Retinal pigment epithelial cell (primary cell): ENCODE results near the gene MAPK8IP1.
"Not testable (repeated sequence)": the region's sequence is repeated elsewhere in the genome, so short reads cannot be mapped to it uniquely, and the experiment has no call there.

Experiments used
- DNase-seq: peaks from one replicate; pipeline ENCODE4 v3.0.0-alpha.2; 2010; ENCODE audit warnings: low read depth
- H3K4me3 ChIP-seq: 2 replicates; pipeline ENCODE4 v1.5.1; 2011; ENCODE audit warnings: mild to moderate bottlenecking, low read length, control low read depth, moderate library complexity
- TF ChIP-seq, protein P1 (sequence below): conservative IDR thresholded peaks from 2 replicates; pipeline ENCODE4 v1.5.1; 2011; ENCODE audit warnings: low read depth, low read length, control low read depth, inconsistent platforms

MAPK8IP1 gene

DNA sequence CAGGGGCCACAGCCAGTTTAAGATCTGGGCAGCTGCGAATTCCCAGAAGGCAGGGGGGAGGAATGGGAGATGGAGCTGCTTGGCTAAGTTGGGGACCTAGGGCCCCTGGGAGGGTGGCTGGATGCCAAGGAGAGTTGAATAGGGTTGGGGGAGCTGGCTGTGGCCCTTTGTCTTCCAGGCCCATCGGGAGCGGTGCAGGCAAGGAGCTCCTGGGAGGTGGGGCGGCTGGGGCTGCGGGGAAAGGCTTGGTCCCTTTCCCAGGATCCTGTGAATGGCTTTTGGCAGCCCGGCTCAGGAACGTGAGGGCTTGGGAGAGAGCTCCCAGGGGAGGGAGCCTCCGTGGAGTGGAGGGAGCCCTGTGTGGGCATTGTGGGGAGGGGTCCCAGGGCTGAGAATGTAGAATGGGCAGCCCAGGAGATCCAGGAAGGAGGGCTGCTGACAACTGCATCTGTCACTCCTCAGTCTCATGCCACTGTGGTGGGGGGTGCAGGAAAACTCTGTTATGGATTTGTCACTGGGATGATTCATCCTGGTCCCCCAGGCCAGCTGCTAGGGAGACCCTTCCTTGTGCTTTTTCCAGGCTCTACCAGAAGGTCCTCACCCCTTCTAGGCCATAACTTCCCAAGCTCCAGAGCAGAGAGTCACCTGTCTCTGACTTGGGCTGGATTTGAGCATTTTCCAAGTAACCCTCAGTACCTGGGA lies 15.6 kb downstream of the MAPK8IP1 start:
- peak overlapping the region; percentile 53 for H3K4me3 ChIP-seq

DNA sequence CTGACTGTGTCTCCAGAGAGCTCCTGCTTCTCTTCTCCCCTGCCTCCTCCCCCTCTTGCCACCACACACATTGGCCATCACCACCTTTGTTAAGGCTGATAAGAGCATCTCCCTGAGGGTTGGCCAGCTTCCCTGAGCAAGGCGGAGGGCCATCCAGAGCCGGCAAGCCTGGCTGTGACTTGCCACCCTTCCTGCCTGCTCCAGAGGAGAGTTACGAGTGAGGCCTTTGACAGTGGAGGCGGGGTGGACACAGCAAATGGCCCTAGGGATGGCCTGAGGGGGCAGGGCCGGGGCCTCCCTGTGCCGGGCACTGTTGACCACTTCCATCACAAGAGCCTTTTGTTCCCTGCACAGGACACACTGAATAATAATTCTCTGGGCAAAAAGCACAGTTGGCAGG lies 16.2 kb downstream of the MAPK8IP1 start:
- H3K4me3 ChIP-seq, result no peak overlapping the region
- no peak for DNase-seq
- TF ChIP-seq, protein P1, sequence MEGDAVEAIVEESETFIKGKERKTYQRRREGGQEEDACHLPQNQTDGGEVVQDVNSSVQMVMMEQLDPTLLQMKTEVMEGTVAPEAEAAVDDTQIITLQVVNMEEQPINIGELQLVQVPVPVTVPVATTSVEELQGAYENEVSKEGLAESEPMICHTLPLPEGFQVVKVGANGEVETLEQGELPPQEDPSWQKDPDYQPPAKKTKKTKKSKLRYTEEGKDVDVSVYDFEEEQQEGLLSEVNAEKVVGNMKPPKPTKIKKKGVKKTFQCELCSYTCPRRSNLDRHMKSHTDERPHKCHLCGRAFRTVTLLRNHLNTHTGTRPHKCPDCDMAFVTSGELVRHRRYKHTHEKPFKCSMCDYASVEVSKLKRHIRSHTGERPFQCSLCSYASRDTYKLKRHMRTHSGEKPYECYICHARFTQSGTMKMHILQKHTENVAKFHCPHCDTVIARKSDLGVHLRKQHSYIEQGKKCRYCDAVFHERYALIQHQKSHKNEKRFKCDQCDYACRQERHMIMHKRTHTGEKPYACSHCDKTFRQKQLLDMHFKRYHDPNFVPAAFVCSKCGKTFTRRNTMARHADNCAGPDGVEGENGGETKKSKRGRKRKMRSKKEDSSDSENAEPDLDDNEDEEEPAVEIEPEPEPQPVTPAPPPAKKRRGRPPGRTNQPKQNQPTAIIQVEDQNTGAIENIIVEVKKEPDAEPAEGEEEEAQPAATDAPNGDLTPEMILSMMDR, result no peak

More for the DNA sequence above, 15.6 kb downstream of the MAPK8IP1 start:
- no peak for DNase-seq
- TF ChIP-seq, protein P1, result no peak

DNA sequence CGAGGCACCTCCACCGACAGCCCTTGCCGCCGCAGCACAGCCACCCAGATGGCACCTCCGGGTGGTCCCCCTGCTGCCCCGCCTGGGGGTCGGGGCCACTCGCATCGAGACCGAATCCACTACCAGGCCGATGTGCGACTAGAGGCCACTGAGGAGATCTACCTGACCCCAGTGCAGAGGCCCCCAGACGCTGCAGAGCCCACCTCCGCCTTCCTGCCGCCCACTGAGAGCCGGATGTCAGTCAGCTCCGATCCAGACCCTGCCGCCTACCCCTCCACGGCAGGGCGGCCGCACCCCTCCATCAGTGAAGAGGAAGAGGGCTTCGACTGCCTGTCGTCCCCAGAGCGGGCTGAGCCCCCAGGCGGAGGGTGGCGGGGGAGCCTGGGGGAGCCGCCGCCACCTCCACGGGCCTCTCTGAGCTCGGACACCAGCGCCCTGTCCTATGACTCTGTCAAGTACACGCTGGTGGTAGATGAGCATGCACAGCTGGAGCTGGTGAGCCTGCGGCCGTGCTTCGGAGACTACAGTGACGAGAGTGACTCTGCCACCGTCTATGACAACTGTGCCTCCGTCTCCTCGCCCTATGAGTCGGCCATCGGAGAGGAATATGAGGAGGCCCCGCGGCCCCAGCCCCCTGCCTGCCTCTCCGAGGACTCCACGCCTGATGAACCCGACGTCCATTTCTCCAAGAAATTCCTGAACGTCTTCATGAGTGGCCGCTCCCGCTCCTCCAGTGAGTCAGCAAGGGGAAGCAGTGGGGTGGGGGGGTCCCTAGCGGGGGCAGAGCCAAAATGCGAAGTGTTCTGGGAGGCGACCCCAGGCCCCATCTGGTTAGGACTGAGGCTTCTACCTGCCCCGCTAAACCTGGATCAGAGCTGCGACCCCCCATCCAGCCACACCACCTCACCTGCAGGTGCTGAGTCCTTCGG lies 17.3 kb downstream of the MAPK8IP1 start:
- TF ChIP-seq, protein P1, result no peak
- no peak for DNase-seq
- no peak overlapping the region for H3K4me3 ChIP-seq

DNA sequence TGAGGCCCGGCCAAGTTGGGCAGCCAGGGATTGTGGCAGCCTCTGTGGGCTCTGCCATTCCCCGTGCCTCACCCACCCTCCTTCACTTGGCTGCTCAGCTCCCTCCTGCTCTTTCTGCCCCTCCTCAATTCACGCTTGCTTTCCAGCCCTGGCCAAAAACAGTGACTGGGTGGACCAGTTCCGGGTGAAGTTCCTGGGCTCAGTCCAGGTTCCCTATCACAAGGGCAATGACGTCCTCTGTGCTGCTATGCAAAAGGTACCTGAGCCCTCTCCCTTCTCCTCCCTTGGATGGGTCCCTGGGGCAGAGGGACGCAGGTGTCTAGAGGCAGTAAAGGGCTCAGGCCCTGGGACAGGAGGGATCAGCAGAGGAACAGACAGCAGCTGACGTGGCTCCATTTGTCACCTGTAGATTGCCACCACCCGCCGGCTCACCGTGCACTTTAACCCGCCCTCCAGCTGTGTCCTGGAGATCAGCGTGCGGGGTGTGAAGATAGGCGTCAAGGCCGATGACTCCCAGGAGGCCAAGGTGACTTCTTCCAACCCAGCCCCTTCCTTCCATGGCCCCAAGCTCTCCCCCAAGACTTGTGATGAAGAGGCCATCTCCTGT lies 19.0 kb downstream of the MAPK8IP1 start:
- no peak for DNase-seq
- no peak overlapping the region for H3K4me3 ChIP-seq
- TF ChIP-seq, protein P1, result no peak

DNA sequence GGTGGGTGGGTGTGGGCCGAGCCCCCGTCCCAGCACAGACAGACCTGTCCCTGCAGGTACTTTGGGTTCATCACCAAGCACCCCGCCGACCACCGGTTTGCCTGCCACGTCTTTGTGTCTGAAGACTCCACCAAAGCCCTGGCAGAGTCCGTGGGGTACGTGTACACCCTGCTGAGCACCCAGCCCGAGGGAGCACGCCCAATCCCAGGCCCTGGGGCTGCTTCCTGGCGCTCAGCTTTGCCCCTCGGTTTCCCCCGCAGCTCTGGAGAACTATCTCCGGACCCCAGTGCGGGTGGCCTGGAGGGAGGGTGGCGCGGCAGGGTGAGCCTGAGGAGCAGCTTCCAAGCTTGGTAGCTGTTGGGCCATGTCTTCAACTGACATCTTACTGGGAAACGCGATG lies 19.6 kb downstream of the MAPK8IP1 start:
- no peak for DNase-seq
- TF ChIP-seq, protein P1, result no peak
- H3K4me3 ChIP-seq, result no peak overlapping the region

DNA sequence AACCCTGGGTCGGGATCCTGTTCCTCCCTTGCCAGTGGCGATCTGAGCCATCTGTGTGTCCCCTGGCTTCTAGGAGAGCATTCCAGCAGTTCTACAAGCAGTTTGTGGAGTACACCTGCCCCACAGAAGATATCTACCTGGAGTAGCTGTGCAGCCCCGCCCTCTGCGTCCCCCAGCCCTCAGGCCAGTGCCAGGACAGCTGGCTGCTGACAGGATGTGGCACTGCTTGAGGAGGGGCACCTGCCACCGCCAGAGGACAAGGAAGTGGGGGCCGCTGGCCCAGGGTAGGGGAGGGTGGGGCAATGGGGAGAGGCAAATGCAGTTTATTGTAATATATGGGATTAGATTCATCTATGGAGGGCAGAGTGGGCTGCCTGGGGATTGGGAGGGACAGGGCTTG lies 20.1 kb downstream of the MAPK8IP1 start:
- not testable (repeated sequence) for DNase-seq, H3K4me3 ChIP-seq

DNA sequence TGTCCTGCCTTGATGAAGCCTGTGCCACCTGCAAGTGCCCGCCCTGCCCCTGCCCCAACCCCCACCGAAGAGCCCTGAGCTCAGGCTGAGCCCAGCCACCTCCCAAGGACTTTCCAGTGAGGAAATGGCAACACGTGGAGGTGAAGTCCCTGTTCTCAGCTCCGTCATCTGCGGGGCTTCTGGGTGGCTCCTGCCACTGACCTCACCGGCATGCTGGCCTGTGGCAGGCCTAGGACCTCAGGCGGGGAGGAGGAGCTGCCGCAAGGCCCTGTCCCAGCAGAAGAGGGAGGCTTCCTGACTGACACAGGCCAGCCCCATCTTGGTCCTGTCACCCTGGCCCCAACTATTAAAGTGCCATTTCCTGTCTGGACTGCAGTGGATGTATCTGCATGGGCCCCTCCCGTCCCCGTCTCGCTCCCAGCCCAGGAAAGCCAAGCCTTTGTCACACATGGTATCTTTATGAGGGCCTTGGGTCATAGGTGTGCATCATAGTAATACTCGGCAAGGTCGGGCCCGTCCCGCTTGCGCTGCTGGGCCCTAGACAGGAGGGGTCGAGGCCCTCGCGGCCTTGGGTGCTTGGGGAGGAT lies 20.7 kb downstream of the MAPK8IP1 start:
- TF ChIP-seq, protein P1, result no peak
- no peak for DNase-seq
- H3K4me3 ChIP-seq, result no peak overlapping the region
